ENCODE results near the gene LIPE.

DNA sequence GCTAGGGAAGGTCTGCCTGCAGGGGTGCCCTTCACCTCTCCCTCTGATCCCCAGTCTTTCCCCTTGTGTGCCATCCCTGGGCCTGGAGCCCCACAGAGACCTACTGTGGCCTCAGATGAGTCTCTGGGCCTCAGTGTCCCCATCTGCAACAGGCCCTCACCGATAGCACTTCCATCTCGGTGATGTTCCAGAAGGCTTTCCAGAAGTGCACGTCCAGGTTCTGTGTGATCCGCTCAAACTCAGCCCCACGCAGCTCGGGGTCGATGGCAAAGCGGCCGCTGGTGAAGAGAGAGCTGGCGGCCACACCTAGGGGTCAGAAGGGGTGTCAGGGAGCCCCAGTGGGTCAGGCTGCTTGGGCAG is 19.4 kb downstream of the LIPE start:
- TF ChIP-seq EZH2 (IDR thresholded peaks at IDR 0.05; ENCODE audit: insufficient read depth, poor library complexity, severe bottlenecking) (no peak), EZH2phosphoT487 (IDR thresholded peaks at IDR 0.05; ENCODE audit: insufficient read depth, low read depth) (no peak)
